ENCODE results near the gene SRD5A1.

The SRD5A1 gene, protein sequence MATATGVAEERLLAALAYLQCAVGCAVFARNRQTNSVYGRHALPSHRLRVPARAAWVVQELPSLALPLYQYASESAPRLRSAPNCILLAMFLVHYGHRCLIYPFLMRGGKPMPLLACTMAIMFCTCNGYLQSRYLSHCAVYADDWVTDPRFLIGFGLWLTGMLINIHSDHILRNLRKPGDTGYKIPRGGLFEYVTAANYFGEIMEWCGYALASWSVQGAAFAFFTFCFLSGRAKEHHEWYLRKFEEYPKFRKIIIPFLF

DNA sequence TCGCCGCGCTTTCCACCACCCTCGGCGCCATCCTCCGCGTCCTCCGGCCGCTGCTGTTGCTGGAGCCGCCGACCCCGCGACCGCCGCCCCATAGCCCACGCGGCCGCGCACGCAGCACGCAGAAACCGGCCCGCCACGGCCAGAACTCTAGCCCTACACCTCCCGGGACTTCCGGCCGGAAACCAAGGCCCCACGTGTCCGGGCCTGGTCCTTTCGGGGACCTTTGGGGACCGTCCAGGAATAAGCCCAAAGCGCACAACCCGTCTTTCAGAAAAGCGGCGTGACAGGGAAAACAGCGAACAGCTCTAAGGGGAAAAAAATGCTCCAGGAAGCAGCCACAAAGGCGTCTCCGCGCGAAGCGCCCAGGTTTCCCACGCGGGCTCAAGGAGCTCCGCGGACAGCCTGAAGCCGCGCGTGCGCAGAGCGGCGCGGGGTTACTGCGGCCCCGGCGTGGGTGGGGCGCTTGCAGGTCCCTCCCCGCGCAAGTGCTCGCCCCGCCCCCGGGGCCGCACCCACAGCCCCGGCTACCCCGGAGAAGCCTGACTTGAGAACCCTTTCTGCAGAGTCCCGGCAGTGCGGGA, at the start of gene SRD5A1, which contains the start of gene NSUN2:
TSS of gene SRD5A1 (plus strand) at position 553 of the 581 bp plus-strand sequence. CDS start 137 bp downstream, outside the sequence.
TSS of gene NSUN2 (minus strand) at position 157 of the 581 bp plus-strand sequence. CDS start at position 92, 65 bp downstream.
- DNase-seq: peak; percentile 88 to 93
- Histone ChIP-seq H3K9me3 (no peaks in the 10 kb centered on the region), H3K4me1 (peaks cover 0 to 24% (median 22%) of the 10 kb centered on the region in 4 donors), H3K27me3 (no peaks in the 10 kb centered on the region), H3K27ac (peak within 1 kb of the TSS; percentile 86 to 90), H3K4me3 (peak within 1 kb of the TSS; percentile 64 to 95), H3K36me3 (peaks cover 22 to 34% (median 23%) of the 10 kb centered on the region in 3 donors)
- intact Hi-C loops (cut with DNase I; ENCODE audit: low total_unique reads): loop anchor here (5.0 kb wide), 2 partner anchors 79 to 114 kb away; partner anchors contain the start of gene TENT4A
- TF ChIP-seq, protein P1, sequence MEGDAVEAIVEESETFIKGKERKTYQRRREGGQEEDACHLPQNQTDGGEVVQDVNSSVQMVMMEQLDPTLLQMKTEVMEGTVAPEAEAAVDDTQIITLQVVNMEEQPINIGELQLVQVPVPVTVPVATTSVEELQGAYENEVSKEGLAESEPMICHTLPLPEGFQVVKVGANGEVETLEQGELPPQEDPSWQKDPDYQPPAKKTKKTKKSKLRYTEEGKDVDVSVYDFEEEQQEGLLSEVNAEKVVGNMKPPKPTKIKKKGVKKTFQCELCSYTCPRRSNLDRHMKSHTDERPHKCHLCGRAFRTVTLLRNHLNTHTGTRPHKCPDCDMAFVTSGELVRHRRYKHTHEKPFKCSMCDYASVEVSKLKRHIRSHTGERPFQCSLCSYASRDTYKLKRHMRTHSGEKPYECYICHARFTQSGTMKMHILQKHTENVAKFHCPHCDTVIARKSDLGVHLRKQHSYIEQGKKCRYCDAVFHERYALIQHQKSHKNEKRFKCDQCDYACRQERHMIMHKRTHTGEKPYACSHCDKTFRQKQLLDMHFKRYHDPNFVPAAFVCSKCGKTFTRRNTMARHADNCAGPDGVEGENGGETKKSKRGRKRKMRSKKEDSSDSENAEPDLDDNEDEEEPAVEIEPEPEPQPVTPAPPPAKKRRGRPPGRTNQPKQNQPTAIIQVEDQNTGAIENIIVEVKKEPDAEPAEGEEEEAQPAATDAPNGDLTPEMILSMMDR (IDR thresholded peaks at IDR 0.05): no peak

DNA sequence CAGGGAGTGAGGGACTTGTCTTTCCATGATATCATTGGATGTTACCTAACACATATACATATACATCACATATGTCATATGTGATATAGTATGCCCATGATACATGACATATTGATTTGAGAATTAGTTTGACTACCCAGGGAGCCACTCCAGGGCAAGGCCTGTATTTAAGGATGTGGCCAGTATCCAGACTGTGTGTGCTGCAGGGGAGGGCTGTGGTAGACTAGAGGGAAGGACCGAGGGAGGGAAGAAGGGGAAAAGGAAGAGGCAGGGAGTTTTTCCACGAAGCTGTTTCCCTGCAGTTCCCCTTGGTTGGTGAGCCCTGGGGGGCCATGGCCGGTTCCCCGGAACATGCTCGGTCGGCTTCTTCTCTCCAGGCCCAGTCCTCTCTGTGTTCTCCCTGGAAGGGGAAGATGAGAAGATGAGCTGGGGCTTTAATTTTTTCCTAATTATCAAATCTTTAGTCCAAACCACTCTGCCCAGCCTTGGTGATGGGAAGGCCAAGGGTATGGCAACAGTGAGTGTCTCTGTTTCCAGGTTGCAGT, 49.1 kb upstream of the SRD5A1 start:
- Histone ChIP-seq H3K4me1 (peaks cover 0 to 20% (median 9%) of the 10 kb centered on the region in 4 donors), H3K4me3 (no peak overlapping the region), H3K9me3 (no peaks in the 10 kb centered on the region), H3K27me3 (peaks cover 0 to 3% of the 10 kb centered on the region in 2 donors), H3K27ac (no peak overlapping the region), H3K36me3 (no peaks in the 10 kb centered on the region)
- TF ChIP-seq, protein P1 (IDR thresholded peaks at IDR 0.05): no peak
- no peak for DNase-seq
- intact Hi-C loops (cut with DNase I; ENCODE audit: low total_unique reads): loop anchor here (5.0 kb wide), 1 partner anchor 1092 kb away; no protein-coding TSS in a partner anchor

DNA sequence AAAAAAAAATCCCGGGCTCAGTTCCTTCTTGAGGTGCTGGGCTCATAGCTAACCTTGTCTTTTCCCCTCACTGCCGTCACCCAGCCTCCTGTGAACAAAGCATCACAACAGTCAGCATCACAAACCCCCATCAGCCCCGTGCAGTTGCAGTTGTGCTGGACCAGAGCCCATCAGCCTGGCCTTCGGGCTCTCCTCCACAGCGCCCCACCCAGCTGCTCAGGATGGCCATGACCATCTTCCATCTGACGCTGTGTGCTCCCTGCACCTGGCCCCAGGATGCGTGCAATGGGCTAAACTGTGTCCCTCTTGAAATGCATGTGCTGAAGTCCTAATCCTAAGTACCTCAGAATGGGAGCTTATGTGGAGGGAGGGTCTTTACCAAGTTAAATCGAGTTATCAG, 48.5 kb upstream of the SRD5A1 start:
- TF ChIP-seq, protein P1 (IDR thresholded peaks at IDR 0.05): no peak
- Histone ChIP-seq H3K27me3 (peaks cover 0 to 3% of the 10 kb centered on the region in 2 donors), H3K27ac (no peak overlapping the region), H3K4me3 (no peak overlapping the region), H3K4me1 (peaks cover 0 to 20% (median 9%) of the 10 kb centered on the region in 4 donors), H3K9me3 (no peaks in the 10 kb centered on the region), H3K36me3 (no peaks in the 10 kb centered on the region)
- no peak for DNase-seq
- intact Hi-C loops (cut with DNase I; ENCODE audit: low total_unique reads): loop anchor here (5.0 kb wide), 1 partner anchor 1092 kb away; no protein-coding TSS in a partner anchor

DNA sequence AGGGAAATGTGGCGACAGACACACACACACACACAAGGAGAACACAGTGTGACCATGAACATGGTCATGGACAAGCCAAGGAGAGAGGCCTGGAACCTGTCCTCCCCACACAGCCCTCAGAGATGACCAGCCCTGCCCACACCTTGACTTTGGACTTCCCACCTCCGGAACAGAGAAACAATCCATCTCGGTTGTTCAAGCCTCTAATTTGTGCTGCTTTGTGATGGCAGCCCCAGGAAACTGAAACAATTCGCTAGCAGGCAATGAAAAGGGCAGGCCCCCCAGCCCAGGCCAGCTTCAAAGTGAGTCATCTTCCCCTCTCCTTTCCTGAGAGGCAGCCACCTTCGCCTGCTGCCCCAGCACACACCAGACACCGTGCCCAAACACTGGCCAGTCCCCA, 48.1 kb upstream of the SRD5A1 start:
- no peak overlapping the region for H3K27ac ChIP-seq
- intact Hi-C loops (cut with DNase I; ENCODE audit: low total_unique reads): no loop called here
- H3K4me3 ChIP-seq: no peak overlapping the region
- H3K36me3 ChIP-seq: no peaks in the 10 kb centered on the region
- TF ChIP-seq, protein P1 (IDR thresholded peaks at IDR 0.05): no peak
- H3K27me3 ChIP-seq: peaks cover 0 to 3% of the 10 kb centered on the region in 2 donors
- DNase-seq: no peak
- no peaks in the 10 kb centered on the region for H3K9me3 ChIP-seq
- H3K4me1 ChIP-seq: peaks cover 0 to 20% (median 9%) of the 10 kb centered on the region in 4 donors

DNA sequence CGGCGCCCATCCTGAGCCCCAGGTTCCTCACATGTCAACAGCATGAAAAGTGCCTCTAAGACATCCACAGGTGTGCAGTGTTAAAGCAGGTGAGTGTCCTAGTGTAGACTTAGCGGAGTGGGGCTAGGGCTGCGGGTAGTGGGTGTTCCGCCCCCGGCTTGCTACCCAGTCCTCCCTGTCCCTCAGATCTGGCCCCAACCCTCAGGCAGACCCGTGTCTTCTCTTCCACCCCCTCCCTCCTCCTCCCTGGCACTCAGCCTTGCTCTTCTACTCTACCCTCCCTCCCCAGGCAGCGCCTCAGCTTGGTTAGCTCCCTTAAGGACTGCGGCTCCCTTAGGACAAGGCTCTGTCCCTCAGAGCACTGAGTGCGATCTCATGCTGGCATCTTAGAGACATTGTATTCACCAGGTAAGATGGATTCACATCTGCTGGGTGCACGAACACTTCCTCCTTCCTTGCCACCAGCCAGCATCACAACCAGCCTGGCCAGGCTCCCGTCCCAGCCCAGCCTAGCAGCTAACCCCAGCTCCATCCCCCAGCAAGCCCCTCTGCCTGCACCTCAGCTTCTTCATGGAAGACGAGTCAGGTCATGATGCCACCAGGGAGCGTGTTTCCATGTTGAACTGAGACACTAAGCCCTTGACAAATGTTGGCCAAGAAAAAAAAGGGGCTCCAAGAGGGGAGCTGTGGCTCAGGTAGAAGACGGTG, 47.1 kb upstream of the SRD5A1 start:
- Histone ChIP-seq H3K4me1 (peaks cover 0 to 20% (median 9%) of the 10 kb centered on the region in 4 donors), H3K27ac (no peak overlapping the region), H3K27me3 (peaks cover 0 to 3% of the 10 kb centered on the region in 2 donors), H3K4me3 (no peak overlapping the region), H3K9me3 (no peaks in the 10 kb centered on the region), H3K36me3 (no peaks in the 10 kb centered on the region)
- TF ChIP-seq, protein P1 (IDR thresholded peaks at IDR 0.05): no peak
- no peak for DNase-seq
- intact Hi-C loops (cut with DNase I; ENCODE audit: low total_unique reads): no loop called here

Data from tibial artery (tissue), 4 donors.